NAMALWA (cell line): ENCODE results near the gene BMP6.

Experiments used
- DNase-seq: peaks from one replicate; pipeline ENCODE4 v3.0.0-alpha.2; 2015; ENCODE audit warnings: low spot score

Gene BMP6

DNA sequence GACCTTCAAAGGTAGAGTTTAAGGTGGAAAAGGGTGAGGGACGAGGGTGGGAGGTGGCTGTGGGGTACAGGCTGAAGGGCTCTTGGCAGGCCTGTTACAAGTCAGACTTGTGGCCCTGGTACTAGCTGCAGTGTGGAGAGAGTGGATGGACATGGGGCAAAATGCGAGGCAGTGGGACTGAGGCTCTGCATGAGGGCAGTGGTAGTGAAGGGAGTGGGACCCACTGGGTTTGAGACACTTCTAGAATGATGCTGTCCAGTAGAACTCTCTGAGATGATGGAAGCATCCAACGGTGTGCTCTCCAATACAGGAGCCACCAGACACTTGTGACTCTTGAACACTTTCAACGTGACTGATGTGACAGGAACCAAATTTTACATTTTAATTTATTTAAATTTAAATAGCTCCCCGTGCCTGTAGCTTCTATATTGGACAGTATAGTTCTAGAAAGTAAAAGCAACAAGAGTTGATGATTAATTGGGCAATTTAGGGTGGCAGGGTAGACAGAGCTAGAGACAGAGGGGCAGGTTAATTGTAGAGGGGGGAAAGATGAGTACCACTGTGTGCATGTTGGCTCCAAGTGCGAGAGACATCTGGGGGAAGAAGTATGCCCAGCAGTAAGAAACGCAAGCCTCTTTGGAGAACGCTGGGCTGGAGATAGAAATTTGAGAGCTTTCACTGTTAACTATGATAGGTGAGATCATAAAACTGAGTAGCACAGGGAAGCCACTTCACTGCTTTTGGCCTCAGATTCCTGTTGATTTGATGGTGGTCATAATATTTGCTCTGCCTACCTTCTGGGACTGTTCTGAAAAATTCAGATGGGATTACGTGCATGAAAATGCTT lies 107.2 kb downstream of the BMP6 start:
- DNase-seq, result no peak

DNA sequence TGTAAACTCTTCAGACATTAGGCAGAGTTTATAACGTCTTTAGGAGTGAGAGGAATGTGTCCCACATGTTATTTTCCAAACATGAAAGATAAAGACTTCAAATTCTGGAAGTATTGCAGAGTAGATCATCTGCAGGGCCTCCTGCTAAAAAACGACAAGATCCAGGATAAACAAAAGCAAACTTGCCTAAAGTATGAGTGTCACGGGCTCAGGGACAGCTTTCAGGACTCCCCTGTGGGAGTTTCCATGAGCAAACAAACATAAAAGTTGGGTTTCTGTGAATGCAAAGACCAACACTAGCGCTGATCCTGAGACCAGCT lies 107.8 kb downstream of the BMP6 start:
- no peak for DNase-seq

DNA sequence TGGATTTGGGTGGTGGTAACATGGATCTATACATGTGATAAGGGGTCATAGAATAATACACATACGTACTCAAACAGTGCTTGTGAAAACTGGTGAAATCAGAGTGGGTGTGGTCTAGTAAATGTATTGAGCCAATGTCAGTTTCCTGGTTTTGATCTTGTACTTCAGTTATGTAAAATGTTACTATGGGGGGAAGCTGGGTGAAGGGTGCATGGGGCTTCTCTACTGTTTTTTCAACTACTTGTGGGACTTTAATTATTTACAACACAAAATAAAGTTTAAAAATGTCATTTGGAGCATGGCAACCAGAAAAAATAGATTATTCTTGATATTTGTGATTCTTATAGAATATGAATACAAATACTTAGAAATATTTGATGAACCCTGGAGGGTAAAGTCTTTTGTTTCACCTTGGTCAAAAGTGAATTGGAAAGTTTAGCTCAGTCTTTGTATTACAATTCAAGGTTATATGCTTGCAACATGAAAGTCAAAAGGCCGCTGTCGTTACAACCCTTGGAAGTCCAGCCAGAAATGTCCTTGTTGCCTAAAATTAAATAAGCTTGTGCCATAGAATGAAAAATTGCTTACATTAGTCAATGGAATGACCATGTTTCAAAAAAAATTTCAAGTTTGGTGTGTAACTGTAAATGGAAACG lies 110.6 kb downstream of the BMP6 start:
- no peak for DNase-seq

DNA sequence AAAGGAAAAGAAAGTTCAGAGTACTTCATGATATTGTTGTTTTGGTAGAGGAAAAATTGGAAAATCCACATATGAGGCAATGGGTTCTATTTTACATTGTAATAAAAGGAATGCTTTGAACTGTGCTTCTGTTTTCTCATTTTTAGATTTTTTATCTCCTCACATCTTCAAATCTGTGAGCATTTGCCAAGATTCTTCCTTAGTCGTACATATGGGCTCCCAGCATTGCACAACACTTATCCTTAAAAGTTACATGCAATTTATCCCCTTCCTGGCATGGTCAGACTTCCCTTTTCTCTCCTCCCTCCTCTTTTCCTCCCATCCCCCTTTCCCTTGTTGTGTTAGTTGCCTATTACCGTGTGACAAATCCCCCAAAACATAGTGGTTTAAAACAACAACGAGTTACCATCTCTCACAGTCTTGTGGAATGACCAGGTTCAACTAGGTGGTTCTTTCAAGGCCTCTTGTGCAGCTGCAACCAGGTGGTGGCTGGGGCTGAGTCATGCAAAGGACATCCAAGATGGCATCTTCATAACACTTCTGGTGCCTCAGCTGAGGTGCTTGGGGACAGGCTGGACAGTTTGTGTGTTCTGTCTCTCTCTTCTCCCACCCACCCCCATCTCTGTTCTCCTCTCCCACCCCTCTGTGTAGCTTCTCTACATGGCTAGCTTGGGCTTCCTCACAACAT lies 116.0 kb downstream of the BMP6 start:
- DNase-seq, result no peak

DNA sequence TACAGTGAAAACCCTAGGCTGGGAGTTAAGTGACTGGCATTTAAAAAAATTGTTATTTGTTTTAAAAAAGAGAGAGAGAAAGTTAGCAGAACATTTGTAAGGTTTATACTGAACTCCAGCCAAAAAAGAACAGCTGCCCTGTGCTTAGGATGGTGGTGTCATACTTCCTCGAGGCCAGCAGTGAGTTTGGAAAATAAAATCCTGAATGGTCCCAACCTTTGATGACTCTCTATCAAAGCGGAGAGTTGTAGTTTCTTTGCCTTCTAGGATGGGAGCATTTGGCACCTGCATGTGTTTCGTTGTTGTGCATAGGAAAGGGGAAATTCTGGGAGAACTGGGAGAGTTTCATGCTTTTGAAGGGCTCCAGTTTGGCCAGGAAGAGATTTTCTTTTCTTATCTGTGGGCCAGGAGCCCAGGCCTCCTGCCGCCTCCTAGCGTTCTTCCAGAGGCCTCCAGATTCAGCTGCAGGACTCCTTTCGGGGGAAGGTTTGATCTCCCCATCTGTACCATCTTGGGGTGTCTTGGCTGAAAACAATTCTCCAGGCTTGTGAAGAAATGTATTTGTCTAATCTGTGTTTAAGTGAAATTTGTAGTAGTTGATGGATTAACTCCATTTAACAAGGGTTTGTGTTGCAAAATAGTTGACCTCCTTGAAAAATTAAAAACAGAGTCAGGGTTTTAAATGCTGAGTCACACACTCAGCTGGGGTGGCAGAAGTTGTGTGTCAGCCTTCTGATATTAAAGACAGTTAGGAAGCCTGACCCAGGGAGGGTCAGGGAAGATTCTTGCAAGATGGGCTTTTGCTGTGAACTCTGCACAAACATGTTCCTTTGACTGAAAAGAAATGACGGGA lies 121.3 kb downstream of the BMP6 start:
- DNase-seq, result no peak

- no peak for DNase-seq
Observed at GRCh38 chr6:7848229-7848628, 122.3 kb downstream of the BMP6 start.

DNA sequence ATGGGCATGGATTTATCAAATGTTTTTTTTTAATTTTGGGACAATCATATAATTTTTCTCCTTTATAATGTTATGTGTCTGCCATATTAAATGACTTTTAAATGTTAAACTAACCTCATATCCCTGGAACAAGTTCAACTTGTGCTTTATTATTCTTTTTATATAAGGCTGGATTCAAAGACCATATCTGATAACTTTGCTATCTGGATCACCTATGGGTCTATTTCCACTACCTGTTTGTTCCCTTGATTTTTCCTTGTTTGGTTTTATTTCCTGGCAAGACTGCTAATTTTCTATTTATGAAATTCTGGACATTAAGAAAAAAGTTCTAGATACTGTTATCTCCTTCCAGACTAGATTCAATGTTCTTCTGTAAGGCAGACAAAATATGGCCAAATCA lies 125.9 kb downstream of the BMP6 start:
- no peak for DNase-seq

GRCh38 chr6:7859591-7859990 lies 133.7 kb downstream of the BMP6 start:
- no peak for DNase-seq

GRCh38 chr6:7865781-7866180 lies 139.9 kb downstream of the BMP6 start:
- DNase-seq, result no peak

- no peak for DNase-seq
Observed at GRCh38 chr6:7866526-7866925, 140.6 kb downstream of the BMP6 start.

DNA sequence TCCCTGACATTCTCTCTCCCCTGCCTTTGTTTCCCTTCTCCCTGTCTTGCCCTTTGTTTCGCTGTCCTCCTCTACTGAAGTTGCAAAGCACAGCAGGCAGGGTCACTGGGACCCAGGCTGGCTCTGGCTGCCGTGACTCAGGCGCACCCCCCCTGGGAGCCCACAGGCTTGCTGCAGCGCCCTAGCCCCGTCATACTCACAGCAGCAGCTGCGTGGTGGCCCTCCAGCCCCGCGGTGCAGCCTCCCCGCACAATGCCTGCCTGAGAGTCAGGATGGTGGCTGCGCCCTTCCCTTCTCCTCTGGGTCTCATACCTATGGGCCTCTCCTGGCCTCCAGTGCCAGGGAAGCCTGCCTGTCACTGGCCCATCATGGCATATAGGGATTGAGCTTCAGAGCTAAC lies 143.0 kb downstream of the BMP6 start:
- no peak for DNase-seq

- DNase-seq, result no peak
Observed at GRCh38 chr6:7878401-7878964, 152.6 kb downstream of the BMP6 start.

- no peak for DNase-seq
Observed at GRCh38 chr6:7879043-7879442, 153.1 kb downstream of the BMP6 start.

DNA sequence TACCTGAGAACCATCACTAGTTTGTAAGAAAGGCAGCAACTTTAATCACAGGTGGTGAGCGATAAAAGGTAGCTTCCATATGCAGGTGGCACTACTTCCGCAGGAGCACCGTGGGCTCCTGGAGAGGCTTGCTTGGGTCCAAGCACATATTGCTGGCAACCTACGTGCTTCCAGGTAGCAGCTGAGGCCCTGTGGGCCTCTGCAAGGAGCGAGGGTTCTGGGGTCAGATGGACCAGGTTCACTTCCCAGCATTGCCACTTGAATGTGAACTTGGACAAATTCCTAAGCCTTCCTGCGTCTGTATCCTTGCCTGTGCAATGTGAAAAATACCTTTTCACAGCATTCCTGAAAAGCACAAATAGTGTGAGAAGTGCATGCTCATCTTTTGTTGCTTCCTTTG lies 153.7 kb downstream of the BMP6 start:
- DNase-seq, result no peak

- DNase-seq, result no peak
Observed at GRCh38 chr6:7879980-7880717, 154.2 kb downstream of the BMP6 start.

GRCh38 chr6:7880718-7881107 lies 154.8 kb downstream of the BMP6 start:
- no peak for DNase-seq

GRCh38 chr6:7881765-7882500 lies 156.0 kb downstream of the BMP6 start:
- DNase-seq, result no peak

DNA sequence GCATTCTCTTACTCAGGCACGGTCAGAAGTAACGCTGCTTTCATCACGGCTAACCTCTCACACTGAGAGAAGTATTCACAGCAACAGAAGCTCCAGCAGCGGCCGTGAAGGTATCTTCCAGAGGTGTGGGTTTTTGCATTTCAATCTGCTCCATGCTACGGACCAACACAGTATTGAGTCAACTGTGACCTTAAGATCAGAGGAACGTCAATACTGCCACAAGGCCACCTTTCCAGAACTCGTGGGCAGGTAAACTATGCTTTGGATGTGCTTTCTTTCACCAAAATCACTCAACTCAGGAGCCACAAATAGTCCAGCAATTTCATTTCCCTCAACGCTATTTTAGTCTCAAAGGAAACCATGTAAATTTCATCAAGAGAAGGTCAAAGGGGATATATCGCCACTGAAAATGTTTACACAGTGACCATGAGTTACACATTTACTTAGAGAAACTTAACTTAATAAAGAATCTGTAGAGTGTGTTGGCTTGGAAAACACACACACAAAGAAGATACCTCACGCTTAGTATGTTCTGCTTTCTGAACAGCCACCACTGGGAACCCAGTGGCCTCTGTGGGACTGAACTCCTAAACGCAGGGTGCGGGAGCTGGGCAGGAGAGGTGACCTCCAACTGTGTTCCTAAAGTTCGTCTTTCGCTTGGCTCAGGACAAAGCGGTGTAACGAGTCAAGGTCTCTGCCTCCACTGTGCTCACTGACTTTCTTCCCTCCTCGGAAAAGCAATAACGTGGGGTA lies 156.8 kb downstream of the BMP6 start:
- no peak for DNase-seq

DNA sequence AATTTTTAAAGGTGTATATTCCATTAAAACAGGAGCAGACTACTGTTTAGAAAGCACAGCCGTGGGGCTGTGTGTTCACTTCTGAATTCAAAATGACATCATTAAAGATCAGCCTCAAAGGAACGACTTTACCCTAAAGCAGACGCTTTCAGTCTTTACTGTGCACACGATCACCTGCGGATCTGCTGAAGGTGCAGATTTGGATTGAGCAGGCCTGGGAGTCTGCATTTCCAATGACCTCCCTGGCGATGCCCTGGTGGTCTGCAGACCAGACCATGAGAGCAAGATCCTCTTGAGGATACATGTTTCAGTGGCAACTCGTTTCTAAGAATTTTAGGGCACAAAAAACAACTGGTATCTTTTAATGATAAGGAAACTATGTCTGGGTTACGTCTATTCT lies 157.5 kb downstream of the BMP6 start:
- DNase-seq, result no peak

GRCh38 chr6:7886132-7886531 lies 160.2 kb downstream of the BMP6 start:
- no peak for DNase-seq
